Activated CD8-positive, alpha-beta T cell treated with anti-CD3 and anti-CD28 coated beads for 36 hours (primary cell): Measurements from ENCODE around the gene DLGAP1. TPM values are rescaled to one million over a fixed set of nuclear protein-coding genes. Genes with fewer than 3 reads are reported as not detected.

ENCODE experiments used
- ATAC-seq: fragments of 200-7000 bp; cut with Tn5 transposase; one replicate; pipeline ENCODE4 v1.10.0; 2021; ENCODE audit warnings: mild to moderate bottlenecking, moderate library complexity
- CTCF ChIA-PET: fragments of 350-600 bp; sonication (Branson Sonifier 250); formaldehyde crosslinking; loops from one replicate; lab custom pipeline; 2021; ENCODE audit warnings: antibody characterized with exemption; lab: Charles Lee
- POLR2A ChIA-PET: fragments of 350-600 bp; sonication (Branson Sonifier 250); formaldehyde crosslinking; loops from one replicate; lab custom pipeline; 2021; ENCODE audit warnings: antibody characterized with exemption; lab: Charles Lee
- DNase-seq: peaks from one replicate; pipeline ENCODE4 v3.0.0-alpha.2; 2020
- H3K27ac Mint-ChIP-seq: one replicate; pipeline ENCODE4 v1.8.0; 2021; ENCODE audit warnings: mild to moderate bottlenecking, mixed read lengths
- H3K27me3 Mint-ChIP-seq: one replicate; pipeline ENCODE4 v1.8.0; 2021; ENCODE audit warnings: mixed read lengths
- H3K36me3 Mint-ChIP-seq: one replicate; pipeline ENCODE4 v1.8.0; 2021; ENCODE audit warnings: low read depth, mixed read lengths
- H3K4me1 Mint-ChIP-seq: one replicate; pipeline ENCODE4 v1.8.0; 2021; ENCODE audit warnings: low read depth, mixed read lengths
- H3K4me3 Mint-ChIP-seq: one replicate; pipeline ENCODE4 v1.8.0; 2021; ENCODE audit warnings: mild to moderate bottlenecking, moderate library complexity, mixed read lengths
- H3K9me3 Mint-ChIP-seq: one replicate; pipeline ENCODE4 v1.8.0; 2021; ENCODE audit warnings: mixed read lengths
- CTCF ChIP-seq: fragments of 200-600 bp; IDR thresholded peaks from one replicate; pipeline ENCODE4 v1.8.0; 2022; ENCODE audit warnings: antibody characterized with exemption, mild to moderate bottlenecking
- intact Hi-C: fragments of 100-400 bp; cut with micrococcal nuclease; formaldehyde crosslinking; loops from one replicate; pipeline ENCODE4 v1.10.0; 2022
- total RNA-seq, 2 experiments: library from RNA; stranded (reverse); gene quantifications; one replicate each; pipeline ENCODE4 v1.2.3, GENCODE V29; 2021

DLGAP1 gene
- total RNA-seq, 2 experiments from 2014 or later: not detected

- Mint-ChIP-seq H3K4me1 (peaks cover 20% of the 10 kb centered on the region), H3K27ac (no peak overlapping the region), H3K27me3 (no peaks in the 10 kb centered on the region), H3K9me3 (no peaks in the 10 kb centered on the region), H3K36me3 (no peaks in the 10 kb centered on the region), H3K4me3 (no peak overlapping the region)
- ATAC-seq (no peak), DNase-seq (peak; percentile 46)
- TF ChIP-seq CTCF: no peak
- intact Hi-C loops: loop anchor here (5.0 kb wide), 2 partner anchors 62 to 212 kb away; partner anchors contain the start of gene TGIF1
- POLR2A ChIA-PET: interaction anchor here (0.9 to 2.8 kb wide), 3 partner anchors 60 to 217 kb away, joined by 3 to 7 read pairs (median 6); no protein-coding TSS in a partner anchor
- CTCF ChIA-PET: interaction anchor here (0.7 to 5.3 kb wide), 39 partner anchors 10 to 418 kb away, joined by 3 to 203 read pairs (median 12); no protein-coding TSS in a partner anchor
Measured at GRCh38 chr18:3664563-3665178, 790.4 kb downstream of the DLGAP1 start.

GRCh38 chr18:3663870-3664512 lies 791.1 kb downstream of the DLGAP1 start:
- POLR2A ChIA-PET: interaction anchor here (0.9 to 2.8 kb wide), 3 partner anchors 59 to 216 kb away, joined by 3 to 7 read pairs (median 6); no protein-coding TSS in a partner anchor
- no peak overlapping the region for H3K27ac Mint-ChIP-seq
- peaks cover 20% of the 10 kb centered on the region for H3K4me1 Mint-ChIP-seq
- intact Hi-C loops: no loop called here
- ATAC-seq (no peak), DNase-seq (no peak)
- H3K4me3 Mint-ChIP-seq: no peak overlapping the region
- no peak for TF ChIP-seq CTCF
- CTCF ChIA-PET: interaction anchor here (0.7 to 5.3 kb wide), 22 partner anchors 11 to 418 kb away, joined by 3 to 203 read pairs (median 17); no protein-coding TSS in a partner anchor
- H3K27me3 Mint-ChIP-seq: no peaks in the 10 kb centered on the region
- no peaks in the 10 kb centered on the region for H3K9me3 Mint-ChIP-seq
- H3K36me3 Mint-ChIP-seq: no peaks in the 10 kb centered on the region

- DNase-seq: no peak
- no peaks in the 10 kb centered on the region for H3K9me3 Mint-ChIP-seq
- CTCF ChIA-PET: interaction anchor here (0.9 to 3.5 kb wide), 6 partner anchors 68 to 383 kb away, joined by 3 to 17 read pairs (median 4); no protein-coding TSS in a partner anchor
- H3K36me3 Mint-ChIP-seq: no peaks in the 10 kb centered on the region
- no peak for ATAC-seq
- intact Hi-C loops: no loop called here
- H3K4me3 Mint-ChIP-seq: no peak overlapping the region
- no peak overlapping the region for H3K27ac Mint-ChIP-seq
- no peaks in the 10 kb centered on the region for H3K27me3 Mint-ChIP-seq
- H3K4me1 Mint-ChIP-seq: peaks cover 20% of the 10 kb centered on the region
- no peak for TF ChIP-seq CTCF
- POLR2A ChIA-PET: interaction anchor here (0.8 to 1.5 kb wide), 3 partner anchors 17 to 211 kb away, joined by 3 read pairs; no protein-coding TSS in a partner anchor
Measured at GRCh38 chr18:3661989-3662388, 793.1 kb downstream of the DLGAP1 start.

GRCh38 chr18:3660739-3661515 lies 794.2 kb downstream of the DLGAP1 start:
- ATAC-seq: no peak

More at GRCh38 chr18:3660739-3661515, 794.2 kb downstream of the DLGAP1 start:
- Mint-ChIP-seq H3K36me3 (no peaks in the 10 kb centered on the region), H3K4me1 (peaks cover 19% of the 10 kb centered on the region), H3K27ac (no peak overlapping the region), H3K9me3 (no peaks in the 10 kb centered on the region), H3K27me3 (no peaks in the 10 kb centered on the region), H3K4me3 (no peak overlapping the region)
- ChIA-PET CTCF (interaction anchor here (0.9 to 3.5 kb wide), 5 partner anchors 67 to 379 kb away, joined by 3 to 17 read pairs (median 4); no protein-coding TSS in a partner anchor), POLR2A (interaction anchor here (1.5 kb wide), 1 partner anchor 67 kb away, joined by 3 read pairs; no protein-coding TSS in a partner anchor)
- TF ChIP-seq CTCF: no peak
- DNase-seq: no peak
- intact Hi-C loops: no loop called here
